Measurements from ENCODE around the gene NEURL4.

NEURL4 gene

GRCh38 chr17:7347630-7348477, 18.7 kb upstream of the NEURL4 start:
- no peak for TF ChIP-seq GLIS3 (CRISPR knock-in tag; IDR thresholded peaks at IDR 0.05)
- TF ChIP-seq ISL1 (CRISPR knock-in tag; IDR thresholded peaks at IDR 0.05): no peak
- no peak for TF ChIP-seq ZNF70 (CRISPR knock-in tag; IDR thresholded peaks at IDR 0.05)
- TF ChIP-seq, protein P1, sequence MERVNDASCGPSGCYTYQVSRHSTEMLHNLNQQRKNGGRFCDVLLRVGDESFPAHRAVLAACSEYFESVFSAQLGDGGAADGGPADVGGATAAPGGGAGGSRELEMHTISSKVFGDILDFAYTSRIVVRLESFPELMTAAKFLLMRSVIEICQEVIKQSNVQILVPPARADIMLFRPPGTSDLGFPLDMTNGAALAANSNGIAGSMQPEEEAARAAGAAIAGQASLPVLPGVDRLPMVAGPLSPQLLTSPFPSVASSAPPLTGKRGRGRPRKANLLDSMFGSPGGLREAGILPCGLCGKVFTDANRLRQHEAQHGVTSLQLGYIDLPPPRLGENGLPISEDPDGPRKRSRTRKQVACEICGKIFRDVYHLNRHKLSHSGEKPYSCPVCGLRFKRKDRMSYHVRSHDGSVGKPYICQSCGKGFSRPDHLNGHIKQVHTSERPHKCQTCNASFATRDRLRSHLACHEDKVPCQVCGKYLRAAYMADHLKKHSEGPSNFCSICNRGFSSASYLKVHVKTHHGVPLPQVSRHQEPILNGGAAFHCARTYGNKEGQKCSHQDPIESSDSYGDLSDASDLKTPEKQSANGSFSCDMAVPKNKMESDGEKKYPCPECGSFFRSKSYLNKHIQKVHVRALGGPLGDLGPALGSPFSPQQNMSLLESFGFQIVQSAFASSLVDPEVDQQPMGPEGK (CRISPR knock-in tag; IDR thresholded peaks at IDR 0.05; ENCODE audit: borderline replicate concordance): no peak
- no peak for TF ChIP-seq TOX (CRISPR knock-in tag; IDR thresholded peaks at IDR 0.05; ENCODE audit: borderline replicate concordance)
- no peak for TF ChIP-seq RARB (CRISPR knock-in tag; IDR thresholded peaks at IDR 0.05)
- no peak for TF ChIP-seq CSDC2 (CRISPR knock-in tag; IDR thresholded peaks at IDR 0.05)
- no peak for TF ChIP-seq ZFP30 (CRISPR knock-in tag; IDR thresholded peaks at IDR 0.05)
- no peak for TF ChIP-seq ZFP3 (CRISPR knock-in tag; IDR thresholded peaks at IDR 0.05)
- TF ChIP-seq, protein P2, sequence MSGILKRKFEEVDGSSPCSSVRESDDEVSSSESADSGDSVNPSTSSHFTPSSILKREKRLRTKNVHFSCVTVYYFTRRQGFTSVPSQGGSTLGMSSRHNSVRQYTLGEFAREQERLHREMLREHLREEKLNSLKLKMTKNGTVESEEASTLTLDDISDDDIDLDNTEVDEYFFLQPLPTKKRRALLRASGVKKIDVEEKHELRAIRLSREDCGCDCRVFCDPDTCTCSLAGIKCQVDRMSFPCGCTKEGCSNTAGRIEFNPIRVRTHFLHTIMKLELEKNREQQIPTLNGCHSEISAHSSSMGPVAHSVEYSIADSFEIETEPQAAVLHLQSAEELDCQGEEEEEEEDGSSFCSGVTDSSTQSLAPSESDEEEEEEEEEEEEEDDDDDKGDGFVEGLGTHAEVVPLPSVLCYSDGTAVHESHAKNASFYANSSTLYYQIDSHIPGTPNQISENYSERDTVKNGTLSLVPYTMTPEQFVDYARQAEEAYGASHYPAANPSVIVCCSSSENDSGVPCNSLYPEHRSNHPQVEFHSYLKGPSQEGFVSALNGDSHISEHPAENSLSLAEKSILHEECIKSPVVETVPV (CRISPR knock-in tag; IDR thresholded peaks at IDR 0.05): no peak
- TF ChIP-seq ZNF565 (CRISPR knock-in tag; conservative IDR thresholded peaks at IDR 0.05; ENCODE audit: low read depth): no peak
- TF ChIP-seq TSHZ2 (CRISPR knock-in tag; IDR thresholded peaks at IDR 0.05): no peak
- TF ChIP-seq SNAI2 (CRISPR knock-in tag; IDR thresholded peaks at IDR 0.05): no peak
- TF ChIP-seq TCF4 (CRISPR knock-in tag; IDR thresholded peaks at IDR 0.05; ENCODE audit: borderline replicate concordance): no peak
- TF ChIP-seq OSR1 (CRISPR knock-in tag; IDR thresholded peaks at IDR 0.05): no peak
- ATAC-seq: no peak

- ATAC-seq: no peak
- TF ChIP-seq, protein P3, sequence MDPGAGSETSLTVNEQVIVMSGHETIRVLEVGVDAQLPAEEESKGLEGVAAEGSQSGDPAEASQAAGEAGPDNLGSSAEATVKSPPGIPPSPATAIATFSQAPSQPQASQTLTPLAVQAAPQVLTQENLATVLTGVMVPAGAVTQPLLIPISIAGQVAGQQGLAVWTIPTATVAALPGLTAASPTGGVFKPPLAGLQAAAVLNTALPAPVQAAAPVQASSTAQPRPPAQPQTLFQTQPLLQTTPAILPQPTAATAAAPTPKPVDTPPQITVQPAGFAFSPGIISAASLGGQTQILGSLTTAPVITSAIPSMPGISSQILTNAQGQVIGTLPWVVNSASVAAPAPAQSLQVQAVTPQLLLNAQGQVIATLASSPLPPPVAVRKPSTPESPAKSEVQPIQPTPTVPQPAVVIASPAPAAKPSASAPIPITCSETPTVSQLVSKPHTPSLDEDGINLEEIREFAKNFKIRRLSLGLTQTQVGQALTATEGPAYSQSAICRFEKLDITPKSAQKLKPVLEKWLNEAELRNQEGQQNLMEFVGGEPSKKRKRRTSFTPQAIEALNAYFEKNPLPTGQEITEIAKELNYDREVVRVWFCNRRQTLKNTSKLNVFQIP (CRISPR knock-in tag; IDR thresholded peaks at IDR 0.05; ENCODE audit: borderline replicate concordance, low read depth): no peak
- TF ChIP-seq ZNF70 (CRISPR knock-in tag; IDR thresholded peaks at IDR 0.05): no peak
- TF ChIP-seq, protein P2 (CRISPR knock-in tag; IDR thresholded peaks at IDR 0.05): no peak
- TF ChIP-seq OSR1 (CRISPR knock-in tag; IDR thresholded peaks at IDR 0.05): no peak
- no peak for TF ChIP-seq ZNF8 (CRISPR knock-in tag; IDR thresholded peaks at IDR 0.05)
- no peak for TF ChIP-seq SNAI2 (CRISPR knock-in tag; IDR thresholded peaks at IDR 0.05)
- no peak for TF ChIP-seq TCF4 (CRISPR knock-in tag; IDR thresholded peaks at IDR 0.05; ENCODE audit: borderline replicate concordance)
- no peak for TF ChIP-seq CSDC2 (CRISPR knock-in tag; IDR thresholded peaks at IDR 0.05)
- TF ChIP-seq ZFP3 (CRISPR knock-in tag; IDR thresholded peaks at IDR 0.05): no peak
- TF ChIP-seq BACH2 (CRISPR knock-in tag; IDR thresholded peaks at IDR 0.05; ENCODE audit: borderline replicate concordance): no peak
- no peak for TF ChIP-seq ZNF565 (CRISPR knock-in tag; conservative IDR thresholded peaks at IDR 0.05; ENCODE audit: low read depth)
- no peak for TF ChIP-seq RARB (CRISPR knock-in tag; IDR thresholded peaks at IDR 0.05)
- no peak for TF ChIP-seq PPARA (CRISPR knock-in tag; IDR thresholded peaks at IDR 0.05; ENCODE audit: borderline replicate concordance)
- TF ChIP-seq ESRRG (CRISPR knock-in tag; IDR thresholded peaks at IDR 0.05): no peak
- TF ChIP-seq TOX (CRISPR knock-in tag; IDR thresholded peaks at IDR 0.05; ENCODE audit: borderline replicate concordance): no peak
- TF ChIP-seq ISL1 (CRISPR knock-in tag; IDR thresholded peaks at IDR 0.05): no peak
- TF ChIP-seq GLIS3 (CRISPR knock-in tag; IDR thresholded peaks at IDR 0.05): no peak
- no peak for TF ChIP-seq ZFP30 (CRISPR knock-in tag; IDR thresholded peaks at IDR 0.05)
- TF ChIP-seq ZC3H10 (CRISPR knock-in tag; IDR thresholded peaks at IDR 0.05): no peak
Measured at GRCh38 chr17:7346761-7347614, 17.9 kb upstream of the NEURL4 start.
